NCI-H526 treated with DMSO at 0.1 percent for 48 hours (cell line): Measurements from ENCODE around the gene JOSD1.

Source experiments
- DNase-seq: peaks from one replicate; lab custom pipeline; 2025; lab: John Stamatoyannopoulos, UW

The JOSD1 gene

GRCh38 chr22:38712486-38713207 lies 11.9 kb upstream of the JOSD1 start:
- DNase-seq = no peak

GRCh38 chr22:38710866-38711265 lies 10.1 kb upstream of the JOSD1 start:
- no peak for DNase-seq

GRCh38 chr22:38710351-38710750 lies 9.6 kb upstream of the JOSD1 start:
- DNase-seq = no peak

GRCh38 chr22:38709306-38709705 lies 8.6 kb upstream of the JOSD1 start:
- DNase-seq = no peak

- no peak for DNase-seq
Observed at GRCh38 chr22:38707984-38708383, 7.2 kb upstream of the JOSD1 start.

GRCh38 chr22:38707346-38707745 lies 6.6 kb upstream of the JOSD1 start:
- no peak for DNase-seq

GRCh38 chr22:38706901-38707195 lies 6.1 kb upstream of the JOSD1 start:
- DNase-seq = no peak

- no peak for DNase-seq
Observed at GRCh38 chr22:38706101-38706900, 5.6 kb upstream of the JOSD1 start.

GRCh38 chr22:38705235-38706100 lies 4.7 kb upstream of the JOSD1 start, which contains the start of gene GTPBP1:
Gene GTPBP1, plus strand, starts transcription at chr22:38705944. Its CDS starts 12 bp downstream, at chr22:38705956.
- DNase-seq = peak; percentile 99

- DNase-seq = no peak
Observed at GRCh38 chr22:38704654-38705234, 4.0 kb upstream of the JOSD1 start.

GRCh38 chr22:38700270-38700788 lies 414 bp downstream of the JOSD1 start:
- no peak for DNase-seq

- DNase-seq = no peak
Observed at GRCh38 chr22:38699784-38700183, 959 bp downstream of the JOSD1 start.

GRCh38 chr22:38699143-38699542 lies 1.6 kb downstream of the JOSD1 start:
- DNase-seq = no peak

GRCh38 chr22:38698407-38699094 lies 2.2 kb downstream of the JOSD1 start:
- no peak for DNase-seq

GRCh38 chr22:38697425-38698089 lies 3.2 kb downstream of the JOSD1 start:
- DNase-seq = no peak

GRCh38 chr22:38696606-38697424 lies 3.9 kb downstream of the JOSD1 start:
- DNase-seq = no peak

GRCh38 chr22:38694940-38695339 lies 5.8 kb downstream of the JOSD1 start:
- no peak for DNase-seq

- DNase-seq = peak; percentile 33
Observed at GRCh38 chr22:38694049-38694448, 6.7 kb downstream of the JOSD1 start.

- DNase-seq = no peak
Observed at GRCh38 chr22:38689651-38690050, 11.1 kb downstream of the JOSD1 start.

- DNase-seq = no peak
Observed at GRCh38 chr22:38685761-38686160, 15.0 kb downstream of the JOSD1 start.
